Measurements from ENCODE around the gene ZNF775.

ZNF775 gene

DNA sequence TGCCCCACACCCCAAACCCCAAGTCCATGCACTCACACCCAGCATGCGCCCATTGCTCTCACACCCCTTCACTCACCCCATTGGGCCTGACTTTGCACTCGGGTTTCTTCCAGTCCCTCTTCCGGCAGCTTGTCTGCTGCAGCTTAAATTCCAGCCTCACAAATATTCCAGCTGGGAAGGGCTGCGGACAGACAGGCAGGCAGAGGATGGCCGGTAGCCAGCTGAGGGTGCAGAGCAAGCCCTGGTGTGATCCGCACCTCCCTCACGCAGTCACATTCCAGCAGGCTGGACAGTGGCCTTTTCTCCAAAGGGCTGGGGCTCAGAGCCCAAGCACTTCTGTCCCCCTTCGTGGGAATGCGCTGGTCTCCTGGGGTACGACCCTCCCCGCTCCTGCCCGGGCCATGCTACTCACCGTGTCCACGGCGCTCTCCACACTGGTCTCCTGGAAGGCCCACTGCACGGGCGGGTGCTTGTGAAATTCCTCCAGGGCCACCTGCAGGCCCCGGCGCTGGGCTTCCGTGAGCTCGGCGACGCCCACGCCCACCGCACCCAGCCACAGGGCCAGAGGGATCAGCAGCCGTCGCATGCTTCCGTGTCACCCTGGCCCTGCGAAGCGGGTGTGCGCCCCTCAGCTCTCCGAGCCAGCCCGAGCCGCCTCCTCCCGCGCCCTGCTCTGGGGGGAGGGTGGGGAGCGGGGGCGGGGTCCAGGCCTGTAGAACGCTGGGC lies 38.9 kb upstream of the ZNF775 start:
- H3K4me1 Mint-ChIP-seq (ENCODE audit: low read depth): peaks cover 12% of the 10 kb centered on the region
- peaks cover 41% of the 10 kb centered on the region for H3K27me3 Mint-ChIP-seq
- no peak overlapping the region for H3K27ac Mint-ChIP-seq
- no peak overlapping the region for H3K4me3 Mint-ChIP-seq
- DNase-seq: no peak
- peaks cover 3% of the 10 kb centered on the region for H3K9me3 Mint-ChIP-seq
- peaks cover 11% of the 10 kb centered on the region for H3K36me3 Mint-ChIP-seq (ENCODE audit: low read depth)

DNA sequence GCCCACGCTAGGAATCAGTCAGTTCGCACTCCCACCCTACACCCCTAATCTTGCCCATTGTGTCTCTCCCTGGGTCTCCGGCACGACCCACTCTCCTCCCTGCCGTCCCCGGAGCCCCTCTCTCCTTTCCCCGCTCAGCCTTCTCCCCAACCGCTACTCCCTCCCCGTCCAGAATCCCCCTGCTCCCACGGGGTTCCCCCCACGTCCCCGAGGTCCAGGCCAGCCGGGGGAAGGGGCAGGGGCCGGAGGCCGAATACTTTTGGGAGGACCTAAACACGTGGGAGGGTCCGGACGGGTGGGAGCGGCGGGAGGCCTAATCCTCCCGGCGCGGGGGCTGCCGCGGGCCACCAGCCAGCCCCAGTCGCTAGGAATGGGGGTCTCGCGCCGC lies 38.3 kb upstream of the ZNF775 start:
- DNase-seq: no peak
- no peak overlapping the region for H3K4me3 Mint-ChIP-seq
- H3K9me3 Mint-ChIP-seq: peaks cover 3% of the 10 kb centered on the region
- H3K4me1 Mint-ChIP-seq (ENCODE audit: low read depth): peaks cover 12% of the 10 kb centered on the region
- peaks cover 11% of the 10 kb centered on the region for H3K36me3 Mint-ChIP-seq (ENCODE audit: low read depth)
- H3K27ac Mint-ChIP-seq: no peak overlapping the region
- H3K27me3 Mint-ChIP-seq: peaks cover 41% of the 10 kb centered on the region

DNA sequence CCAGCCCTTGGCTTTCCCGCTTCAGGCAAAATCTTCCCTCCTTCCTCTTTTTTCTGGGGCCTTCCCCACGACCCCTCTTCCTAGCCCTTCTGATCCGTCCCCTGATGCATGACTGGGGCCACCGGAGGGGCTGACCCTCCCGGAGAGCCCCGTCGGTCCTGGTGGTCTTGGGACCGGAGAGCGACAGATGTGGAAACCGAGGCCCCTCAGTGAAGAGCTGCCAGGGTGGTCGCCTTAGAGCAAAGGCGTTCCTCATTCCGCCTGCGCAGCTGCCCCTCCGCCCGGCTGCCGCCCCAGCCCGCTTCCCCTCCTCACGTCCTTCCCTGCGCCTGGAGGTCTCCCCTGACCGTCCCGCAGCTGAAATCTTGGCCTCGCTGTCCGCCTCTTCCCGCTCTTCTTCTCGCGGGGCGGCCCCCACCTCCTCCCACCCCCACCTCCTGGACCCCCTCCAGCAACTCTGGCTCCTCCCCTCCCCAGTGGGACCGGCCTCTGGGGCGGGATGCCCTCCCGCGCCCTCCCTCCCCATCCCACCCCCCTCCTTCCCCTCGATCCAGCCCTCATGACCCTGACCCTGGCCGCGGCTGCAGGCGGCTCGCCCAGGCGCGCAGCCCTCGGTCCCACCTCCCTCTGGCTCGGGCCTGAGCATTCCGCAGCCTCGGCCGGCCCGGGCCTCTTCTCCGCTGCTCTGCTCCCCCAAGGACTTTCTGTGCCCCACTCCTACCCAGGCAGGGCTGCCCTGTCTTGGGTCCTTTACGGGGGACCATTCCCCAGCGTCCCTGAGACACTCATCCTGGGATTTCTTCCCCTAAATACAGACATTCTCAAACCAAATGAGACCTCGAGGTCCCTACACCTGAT lies 37.6 kb upstream of the ZNF775 start, which contains the start of gene RARRES2:
TSS of gene RARRES2 (minus strand) at position 367 of the 858 bp plus-strand sequence. CDS start 1,020 bp downstream, outside the sequence.
- H3K27me3 Mint-ChIP-seq: peaks cover 41% of the 10 kb centered on the region
- peaks cover 12% of the 10 kb centered on the region for H3K4me1 Mint-ChIP-seq (ENCODE audit: low read depth)
- DNase-seq: no peak
- peaks cover 11% of the 10 kb centered on the region for H3K36me3 Mint-ChIP-seq (ENCODE audit: low read depth)
- H3K27ac Mint-ChIP-seq: no peak within 1 kb of the TSS
- H3K9me3 Mint-ChIP-seq: peaks cover 3% of the 10 kb centered on the region
- H3K4me3 Mint-ChIP-seq: no peak within 1 kb of the TSS

DNA sequence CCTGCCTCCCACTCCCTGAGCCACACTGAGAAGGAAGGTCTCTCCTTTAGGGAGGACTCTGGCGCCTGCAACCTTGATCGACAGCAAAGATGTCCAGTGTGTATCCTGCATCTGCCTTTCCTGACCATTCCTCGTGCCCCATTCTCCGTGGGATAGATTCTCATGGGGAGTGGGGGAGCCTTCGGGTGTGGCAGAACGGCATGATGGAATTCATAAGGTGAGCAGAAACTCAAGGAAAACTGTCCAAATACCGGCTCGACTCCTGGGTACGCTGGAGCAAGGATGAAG lies 37.1 kb upstream of the ZNF775 start:
- Mint-ChIP-seq H3K4me1 (ENCODE audit: low read depth) (peaks cover 12% of the 10 kb centered on the region), H3K9me3 (peaks cover 3% of the 10 kb centered on the region), H3K4me3 (no peak overlapping the region), H3K27ac (no peak overlapping the region), H3K27me3 (peaks cover 41% of the 10 kb centered on the region), H3K36me3 (ENCODE audit: low read depth) (peaks cover 8% of the 10 kb centered on the region)
- DNase-seq: no peak

DNA sequence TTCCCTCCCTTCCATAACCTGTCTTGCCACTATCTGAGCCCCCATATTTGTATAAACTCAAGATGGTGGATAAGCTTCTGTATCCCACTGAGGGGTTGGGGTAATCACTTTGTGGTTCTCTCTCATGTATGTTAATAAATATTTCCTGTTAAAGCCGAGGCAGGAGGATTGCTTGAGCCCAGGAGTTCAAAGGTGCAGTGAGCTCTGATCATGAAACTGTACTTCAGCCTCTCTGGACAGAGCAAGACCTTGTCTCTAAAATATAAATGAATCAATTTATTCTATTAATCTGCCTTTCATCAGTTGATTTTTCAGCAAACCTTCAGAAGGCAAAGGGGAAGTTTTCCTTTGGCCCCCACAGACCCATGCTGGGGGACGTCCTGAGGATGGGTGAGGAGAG lies 35.9 kb upstream of the ZNF775 start:
- Mint-ChIP-seq H3K4me3 (no peak overlapping the region), H3K9me3 (peaks cover 3% of the 10 kb centered on the region), H3K27me3 (peaks cover 41% of the 10 kb centered on the region), H3K36me3 (ENCODE audit: low read depth) (no peaks in the 10 kb centered on the region), H3K27ac (no peak overlapping the region), H3K4me1 (ENCODE audit: low read depth) (peaks cover 12% of the 10 kb centered on the region)
- no peak for DNase-seq

DNA sequence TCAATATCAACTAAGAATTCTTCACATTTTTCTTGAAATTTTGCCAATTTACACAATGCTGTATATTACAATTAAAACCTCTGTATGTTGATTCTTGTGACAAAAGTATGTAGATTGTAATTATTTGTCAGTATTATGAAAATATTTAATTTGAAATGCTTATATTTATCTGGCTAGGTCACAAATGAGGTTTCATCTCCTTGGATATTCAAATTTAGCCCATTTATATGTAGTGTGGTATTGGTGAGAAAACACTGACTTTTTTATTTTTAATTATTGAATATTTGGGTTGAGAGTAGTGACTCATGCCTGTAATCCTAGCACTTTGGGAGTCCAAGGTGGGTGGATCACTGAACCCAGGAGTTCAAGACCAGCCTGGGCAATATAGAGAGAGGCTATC lies 34.8 kb upstream of the ZNF775 start:
- Mint-ChIP-seq H3K4me3 (no peak overlapping the region), H3K4me1 (ENCODE audit: low read depth) (peaks cover 12% of the 10 kb centered on the region), H3K27me3 (peaks cover 40% of the 10 kb centered on the region), H3K9me3 (peaks cover 3% of the 10 kb centered on the region), H3K27ac (no peak overlapping the region), H3K36me3 (ENCODE audit: low read depth) (no peaks in the 10 kb centered on the region)
- DNase-seq: no peak

DNA sequence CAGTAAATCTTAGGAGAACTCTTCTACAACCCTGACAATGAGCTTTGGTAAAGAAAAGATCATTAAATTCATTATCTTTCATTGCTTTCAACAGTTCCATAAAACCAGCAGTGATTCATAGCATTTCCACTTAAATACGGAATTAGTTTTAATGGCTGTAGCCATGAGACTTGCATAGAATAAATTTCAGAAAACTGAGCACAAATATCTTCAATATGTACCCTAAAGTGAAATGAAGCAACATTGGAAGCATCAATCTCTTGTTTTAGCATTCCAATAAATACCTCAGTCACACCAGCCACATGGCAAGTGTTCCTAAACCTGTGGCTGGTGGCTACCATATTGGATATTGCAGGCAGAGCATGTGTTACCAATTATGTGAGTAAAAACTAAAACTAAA lies 34.1 kb upstream of the ZNF775 start:
- no peaks in the 10 kb centered on the region for H3K36me3 Mint-ChIP-seq (ENCODE audit: low read depth)
- H3K4me3 Mint-ChIP-seq: no peak overlapping the region
- no peak overlapping the region for H3K27ac Mint-ChIP-seq
- H3K9me3 Mint-ChIP-seq: peaks cover 3% of the 10 kb centered on the region
- DNase-seq: no peak
- peaks cover 34% of the 10 kb centered on the region for H3K27me3 Mint-ChIP-seq
- H3K4me1 Mint-ChIP-seq (ENCODE audit: low read depth): peaks cover 7% of the 10 kb centered on the region

DNA sequence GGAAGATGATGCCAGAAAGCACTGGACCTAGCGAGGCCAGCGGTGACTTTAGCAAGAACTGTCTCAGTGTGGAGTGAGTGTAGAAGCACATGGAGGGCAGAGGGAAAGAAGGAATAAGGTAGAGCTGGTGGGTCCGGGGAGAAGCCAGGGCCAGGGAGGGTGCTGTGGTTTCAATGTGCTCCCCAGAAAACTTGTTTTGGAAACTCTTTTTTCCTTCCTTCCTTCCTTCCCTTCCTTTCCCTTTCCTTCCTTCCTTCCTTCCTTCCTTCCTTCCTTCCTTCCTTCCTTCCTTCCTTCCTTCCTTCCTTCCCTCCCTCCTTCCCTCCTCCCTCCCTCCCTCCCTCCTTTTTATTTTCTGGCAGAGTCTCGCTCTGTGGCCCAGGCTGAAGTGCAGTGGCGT lies 32.2 kb upstream of the ZNF775 start:
- H3K9me3 Mint-ChIP-seq: peaks cover 3% of the 10 kb centered on the region
- H3K4me1 Mint-ChIP-seq (ENCODE audit: low read depth): no peaks in the 10 kb centered on the region
- peaks cover 21% of the 10 kb centered on the region for H3K27me3 Mint-ChIP-seq
- no peak for DNase-seq
- no peak overlapping the region for H3K4me3 Mint-ChIP-seq
- no peaks in the 10 kb centered on the region for H3K36me3 Mint-ChIP-seq (ENCODE audit: low read depth)
- no peak overlapping the region for H3K27ac Mint-ChIP-seq

DNA sequence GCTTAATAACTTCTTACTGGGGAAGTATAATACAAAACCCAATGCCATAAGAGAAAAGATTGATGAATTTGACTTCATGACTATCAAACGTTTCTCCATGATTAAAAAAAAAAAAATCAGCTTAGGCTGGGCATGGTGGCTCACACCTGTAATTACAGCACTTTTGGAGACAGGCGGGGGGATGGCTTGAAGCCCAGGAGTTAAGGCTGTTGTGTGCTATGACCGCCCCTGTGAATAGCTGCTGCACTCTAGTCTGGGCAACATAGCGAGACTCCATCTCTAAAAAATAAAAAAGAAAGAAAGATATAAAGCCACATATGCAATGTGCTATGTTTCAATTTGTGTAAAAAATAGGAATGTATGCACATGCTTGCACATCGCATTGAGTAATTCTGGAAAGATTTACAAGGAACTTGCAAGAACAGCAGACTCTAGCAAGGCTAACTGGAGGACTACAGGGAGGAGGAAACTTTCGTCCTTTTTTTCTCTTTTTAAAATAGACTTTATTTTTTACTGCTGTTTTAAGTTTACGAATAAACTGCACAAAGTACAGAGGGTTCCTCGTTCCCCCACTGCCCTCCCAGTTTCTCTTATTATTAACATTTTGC lies 27.4 kb upstream of the ZNF775 start:
- DNase-seq: no peak
- H3K4me1 Mint-ChIP-seq (ENCODE audit: low read depth): peaks cover 11% of the 10 kb centered on the region
- no peaks in the 10 kb centered on the region for H3K27me3 Mint-ChIP-seq
- no peak overlapping the region for H3K27ac Mint-ChIP-seq
- no peak overlapping the region for H3K4me3 Mint-ChIP-seq
- no peaks in the 10 kb centered on the region for H3K36me3 Mint-ChIP-seq (ENCODE audit: low read depth)
- no peaks in the 10 kb centered on the region for H3K9me3 Mint-ChIP-seq

DNA sequence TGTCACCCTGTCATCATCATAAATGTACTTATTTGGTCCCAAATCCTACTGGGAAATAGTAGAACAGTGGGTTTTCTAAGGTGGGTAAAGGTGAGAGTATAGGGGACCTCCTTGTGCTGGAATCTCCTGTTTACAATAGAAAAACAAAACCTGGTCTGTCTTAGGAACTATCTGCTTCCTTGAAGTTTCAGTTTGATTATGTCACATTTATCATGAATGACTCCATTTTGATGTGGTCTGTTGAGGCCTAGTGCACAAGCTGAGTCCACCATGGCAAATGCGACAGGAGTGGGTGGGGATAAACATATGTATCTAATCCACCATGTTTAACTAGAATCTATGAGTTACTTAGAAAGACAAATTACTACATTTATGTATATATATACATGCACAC lies 23.5 kb upstream of the ZNF775 start:
- no peak overlapping the region for H3K27ac Mint-ChIP-seq
- H3K9me3 Mint-ChIP-seq: no peaks in the 10 kb centered on the region
- no peaks in the 10 kb centered on the region for H3K27me3 Mint-ChIP-seq

DNA sequence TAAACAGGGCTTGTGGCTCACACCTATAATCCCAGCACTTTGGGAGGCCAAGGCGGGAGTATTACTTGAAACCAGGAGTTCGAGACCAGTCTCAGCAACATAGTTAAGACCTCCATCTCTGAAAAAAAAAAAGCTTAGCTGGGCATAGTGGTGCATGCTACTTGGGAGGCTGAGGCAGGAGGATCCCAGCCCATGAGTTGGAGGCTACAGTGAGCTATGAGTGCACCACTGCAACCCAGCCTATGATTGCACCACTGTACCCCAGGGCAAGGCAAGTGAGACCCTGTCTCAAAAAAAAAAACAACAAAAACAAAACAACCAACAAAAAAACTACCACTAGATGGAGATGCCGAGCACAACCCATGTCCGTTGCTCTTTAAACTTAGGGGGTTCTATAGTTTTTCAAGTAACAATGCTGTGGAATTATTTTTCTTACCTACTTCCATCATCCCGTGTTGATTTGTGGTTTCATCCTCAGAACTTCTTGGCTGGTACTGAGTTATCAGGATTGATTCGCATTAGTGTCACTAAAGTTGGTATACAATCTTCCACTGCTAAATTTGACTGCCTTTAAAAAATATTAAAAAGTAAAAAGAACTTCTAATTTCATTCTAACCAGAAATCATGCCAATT lies 22.7 kb upstream of the ZNF775 start:
- Mint-ChIP-seq H3K27ac (peak overlapping the region; percentile 33), H3K36me3 (ENCODE audit: low read depth) (no peaks in the 10 kb centered on the region), H3K4me3 (no peak overlapping the region), H3K9me3 (no peaks in the 10 kb centered on the region), H3K4me1 (ENCODE audit: low read depth) (peaks cover 41% of the 10 kb centered on the region), H3K27me3 (no peaks in the 10 kb centered on the region)
- no peak for DNase-seq

More for the DNA sequence above, 23.5 kb upstream of the ZNF775 start:
- no peak overlapping the region for H3K4me3 Mint-ChIP-seq
- peaks cover 41% of the 10 kb centered on the region for H3K4me1 Mint-ChIP-seq (ENCODE audit: low read depth)
- no peaks in the 10 kb centered on the region for H3K36me3 Mint-ChIP-seq (ENCODE audit: low read depth)
- DNase-seq: no peak

DNA sequence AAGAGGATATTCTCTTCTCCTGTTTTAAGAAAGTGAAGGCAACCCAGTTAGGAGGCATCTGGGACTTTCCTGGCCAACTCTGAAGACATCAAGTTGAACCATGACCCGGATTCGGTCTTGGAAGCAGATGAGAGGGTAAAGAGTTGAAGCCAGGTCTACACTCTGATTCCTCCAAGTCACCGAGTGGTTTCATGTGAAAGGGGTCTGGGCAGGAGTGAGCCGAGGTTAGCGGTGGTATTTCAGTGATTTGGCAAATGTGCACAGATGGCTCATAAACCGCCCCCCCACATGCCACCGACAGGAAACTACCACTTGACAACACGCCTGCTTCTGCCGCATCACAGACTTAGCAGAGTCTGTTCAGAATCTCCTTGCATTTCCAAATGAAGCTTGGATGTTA lies 21.9 kb upstream of the ZNF775 start:
- DNase-seq: peak; percentile 76
- Mint-ChIP-seq H3K9me3 (no peaks in the 10 kb centered on the region), H3K27ac (peak overlapping the region; percentile 94), H3K27me3 (no peaks in the 10 kb centered on the region), H3K4me3 (peak overlapping the region; percentile 69), H3K4me1 (ENCODE audit: low read depth) (peaks cover 41% of the 10 kb centered on the region), H3K36me3 (ENCODE audit: low read depth) (no peaks in the 10 kb centered on the region)

DNA sequence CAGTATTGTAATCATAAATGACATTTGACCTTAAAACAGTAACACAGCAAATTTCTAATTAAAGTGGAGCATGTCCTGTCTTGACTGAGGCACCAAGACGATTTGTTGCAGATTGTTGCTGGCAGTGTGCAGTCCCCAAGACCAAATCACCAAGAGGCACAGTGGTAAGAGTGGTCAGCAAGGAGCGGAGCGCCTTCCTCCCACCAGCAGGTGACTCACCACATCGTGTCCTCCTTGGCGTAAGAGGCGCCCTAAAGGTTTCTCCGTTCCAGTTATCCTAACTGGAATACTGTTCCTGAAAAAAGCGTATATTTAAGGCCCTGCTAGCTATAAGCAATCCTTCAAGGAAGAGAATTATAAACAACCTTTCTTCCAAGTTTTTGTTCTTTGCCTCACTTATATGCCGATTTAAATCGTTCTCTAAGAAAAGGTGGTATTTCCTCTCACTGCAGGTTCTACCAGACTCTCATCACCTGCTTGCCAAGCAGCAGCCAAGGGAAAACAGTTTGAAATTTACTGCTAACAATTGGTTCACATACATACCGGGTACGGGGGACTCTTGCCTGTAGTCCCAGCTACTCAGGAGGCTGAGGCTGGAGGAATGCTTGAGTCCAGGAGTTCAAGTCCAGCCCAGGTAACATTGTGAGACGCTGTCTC lies 21.2 kb upstream of the ZNF775 start:
- DNase-seq: no peak
- Mint-ChIP-seq H3K27me3 (no peaks in the 10 kb centered on the region), H3K27ac (peak overlapping the region; percentile 94), H3K4me1 (ENCODE audit: low read depth) (peaks cover 41% of the 10 kb centered on the region), H3K9me3 (no peaks in the 10 kb centered on the region), H3K4me3 (peak overlapping the region; percentile 69), H3K36me3 (ENCODE audit: low read depth) (no peaks in the 10 kb centered on the region)

DNA sequence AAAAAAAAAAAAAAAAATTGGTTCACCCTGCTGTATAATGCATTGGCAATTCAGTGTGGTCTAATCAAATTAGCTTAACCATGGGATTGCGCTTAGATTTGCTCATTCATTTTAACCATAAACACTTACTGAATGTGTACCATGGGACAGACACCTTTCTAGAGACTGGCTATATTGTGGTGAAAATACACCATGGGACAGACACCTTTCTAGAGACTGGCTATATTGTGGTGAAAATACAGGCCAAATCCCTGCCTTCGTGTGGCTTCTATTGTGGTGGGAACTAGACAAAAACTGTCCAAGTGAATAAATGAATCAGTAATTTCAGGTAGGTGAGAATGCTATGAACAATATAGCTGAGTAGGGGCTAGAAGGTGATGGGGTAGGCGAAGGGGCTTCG lies 20.7 kb upstream of the ZNF775 start:
- Mint-ChIP-seq H3K4me3 (no peak overlapping the region), H3K27me3 (no peaks in the 10 kb centered on the region), H3K9me3 (no peaks in the 10 kb centered on the region), H3K4me1 (ENCODE audit: low read depth) (peaks cover 41% of the 10 kb centered on the region), H3K27ac (peak overlapping the region; percentile 94), H3K36me3 (ENCODE audit: low read depth) (no peaks in the 10 kb centered on the region)
- DNase-seq: no peak

Data from activated T-cell treated with anti-CD3 and anti-CD28 coated beads, Interleukin-2, amount 50 U/mL, for 24 hours (primary cell).